Measurements from ENCODE around the gene HDAC7. TPM values are rescaled to one million over a fixed set of nuclear protein-coding genes. Genes with fewer than 3 reads are reported as not detected.

HDAC7 gene
- total RNA-seq, 1 experiment from 2014 or later = 36.2 TPM

- Histone ChIP-seq H3K27me3 (ENCODE audit: low read length) (no peaks in the 10 kb centered on the region), H3K4me1 (ENCODE audit: low read length) (no peaks in the 10 kb centered on the region), H3K27ac (ENCODE audit: low read length) (no peak overlapping the region), H3K4me3 (ENCODE audit: low read length) (no peak overlapping the region), H3K9ac (ENCODE audit: low read length) (no peak overlapping the region), H3K4me2 (ENCODE audit: low read depth, low read length, poor library complexity, severe bottlenecking) (no peak overlapping the region), H3K36me3 (ENCODE audit: insufficient read depth, low read length) (no peaks in the 10 kb centered on the region), H2AFZ (ENCODE audit: low read length) (no peak overlapping the region), H4K20me1 (ENCODE audit: insufficient read depth, low read depth, low read length) (no peaks in the 10 kb centered on the region), H3K9me3 (ENCODE audit: low read length) (no peaks in the 10 kb centered on the region), H3K79me2 (ENCODE audit: low read length) (no peaks in the 10 kb centered on the region), H3K9me2 (replicated peaks; ENCODE audit: insufficient read depth, low read length) (no peaks in the 10 kb centered on the region)
- no peak for DNase-seq
Observed at GRCh38 chr12:47852096-47852571, 32.4 kb upstream of the HDAC7 start.

- no peak overlapping the region for H2AFZ ChIP-seq (ENCODE audit: low read length)
- H3K36me3 ChIP-seq (ENCODE audit: insufficient read depth, low read length) = no peaks in the 10 kb centered on the region
- no peak overlapping the region for H3K4me2 ChIP-seq (ENCODE audit: low read depth, low read length, poor library complexity, severe bottlenecking)
- H3K27ac ChIP-seq (ENCODE audit: low read length) = no peak overlapping the region
- no peaks in the 10 kb centered on the region for H3K79me2 ChIP-seq (ENCODE audit: low read length)
- no peaks in the 10 kb centered on the region for H4K20me1 ChIP-seq (ENCODE audit: insufficient read depth, low read depth, low read length)
- H3K9ac ChIP-seq (ENCODE audit: low read length) = no peak overlapping the region
- H3K9me3 ChIP-seq (ENCODE audit: low read length) = no peaks in the 10 kb centered on the region
- H3K4me1 ChIP-seq (ENCODE audit: low read length) = no peaks in the 10 kb centered on the region
- no peaks in the 10 kb centered on the region for H3K27me3 ChIP-seq (ENCODE audit: low read length)
- H3K9me2 ChIP-seq (replicated peaks; ENCODE audit: insufficient read depth, low read length) = no peaks in the 10 kb centered on the region
- no peak for DNase-seq
- H3K4me3 ChIP-seq (ENCODE audit: low read length) = no peak overlapping the region
Observed at GRCh38 chr12:47851303-47851952, 31.7 kb upstream of the HDAC7 start.

GRCh38 chr12:47850153-47851084 is 30.7 kb upstream of the HDAC7 start:
- Histone ChIP-seq H3K9me2 (replicated peaks; ENCODE audit: insufficient read depth, low read length) (no peaks in the 10 kb centered on the region), H3K9ac (ENCODE audit: low read length) (no peak overlapping the region), H3K4me1 (ENCODE audit: low read length) (no peaks in the 10 kb centered on the region), H3K36me3 (ENCODE audit: insufficient read depth, low read length) (no peaks in the 10 kb centered on the region), H3K4me2 (ENCODE audit: low read depth, low read length, poor library complexity, severe bottlenecking) (no peak overlapping the region), H3K27me3 (ENCODE audit: low read length) (no peaks in the 10 kb centered on the region), H3K9me3 (ENCODE audit: low read length) (no peaks in the 10 kb centered on the region), H4K20me1 (ENCODE audit: insufficient read depth, low read depth, low read length) (no peaks in the 10 kb centered on the region), H3K4me3 (ENCODE audit: low read length) (no peak overlapping the region), H3K27ac (ENCODE audit: low read length) (no peak overlapping the region), H2AFZ (ENCODE audit: low read length) (no peak overlapping the region), H3K79me2 (ENCODE audit: low read length) (no peaks in the 10 kb centered on the region)
- DNase-seq = no peak

GRCh38 chr12:47849261-47849660 is 29.6 kb upstream of the HDAC7 start:
- no peak overlapping the region for H3K9ac ChIP-seq (ENCODE audit: low read length)
- no peak for DNase-seq
- no peak overlapping the region for H3K27ac ChIP-seq (ENCODE audit: low read length)
- H4K20me1 ChIP-seq (ENCODE audit: insufficient read depth, low read depth, low read length) = no peaks in the 10 kb centered on the region
- H3K36me3 ChIP-seq (ENCODE audit: insufficient read depth, low read length) = no peaks in the 10 kb centered on the region
- H3K4me2 ChIP-seq (ENCODE audit: low read depth, low read length, poor library complexity, severe bottlenecking) = no peak overlapping the region
- no peaks in the 10 kb centered on the region for H3K9me2 ChIP-seq (replicated peaks; ENCODE audit: insufficient read depth, low read length)
- H3K27me3 ChIP-seq (ENCODE audit: low read length) = no peaks in the 10 kb centered on the region
- H3K4me3 ChIP-seq (ENCODE audit: low read length) = no peak overlapping the region
- no peaks in the 10 kb centered on the region for H3K9me3 ChIP-seq (ENCODE audit: low read length)
- H3K79me2 ChIP-seq (ENCODE audit: low read length) = no peaks in the 10 kb centered on the region
- no peaks in the 10 kb centered on the region for H3K4me1 ChIP-seq (ENCODE audit: low read length)
- no peak overlapping the region for H2AFZ ChIP-seq (ENCODE audit: low read length)

GRCh38 chr12:47848853-47849252 is 29.1 kb upstream of the HDAC7 start:
- H3K36me3 ChIP-seq (ENCODE audit: insufficient read depth, low read length) = no peaks in the 10 kb centered on the region
- no peaks in the 10 kb centered on the region for H3K9me3 ChIP-seq (ENCODE audit: low read length)
- no peaks in the 10 kb centered on the region for H3K79me2 ChIP-seq (ENCODE audit: low read length)
- DNase-seq = no peak
- no peak overlapping the region for H3K9ac ChIP-seq (ENCODE audit: low read length)
- no peak overlapping the region for H3K4me2 ChIP-seq (ENCODE audit: low read depth, low read length, poor library complexity, severe bottlenecking)
- no peaks in the 10 kb centered on the region for H3K27me3 ChIP-seq (ENCODE audit: low read length)
- no peaks in the 10 kb centered on the region for H3K9me2 ChIP-seq (replicated peaks; ENCODE audit: insufficient read depth, low read length)
- no peaks in the 10 kb centered on the region for H4K20me1 ChIP-seq (ENCODE audit: insufficient read depth, low read depth, low read length)
- H3K4me3 ChIP-seq (ENCODE audit: low read length) = no peak overlapping the region
- no peaks in the 10 kb centered on the region for H3K4me1 ChIP-seq (ENCODE audit: low read length)
- no peak overlapping the region for H3K27ac ChIP-seq (ENCODE audit: low read length)
- H2AFZ ChIP-seq (ENCODE audit: low read length) = no peak overlapping the region

GRCh38 chr12:47846294-47846996 is 26.7 kb upstream of the HDAC7 start:
- no peaks in the 10 kb centered on the region for H3K79me2 ChIP-seq (ENCODE audit: low read length)
- H3K9ac ChIP-seq (ENCODE audit: low read length) = no peak overlapping the region

GRCh38 chr12:47845081-47845480 is 25.4 kb upstream of the HDAC7 start:
- no peaks in the 10 kb centered on the region for H3K4me1 ChIP-seq (ENCODE audit: low read length)
- no peak overlapping the region for H3K9ac ChIP-seq (ENCODE audit: low read length)
- no peak overlapping the region for H3K4me2 ChIP-seq (ENCODE audit: low read depth, low read length, poor library complexity, severe bottlenecking)
- H3K9me3 ChIP-seq (ENCODE audit: low read length) = no peaks in the 10 kb centered on the region
- no peaks in the 10 kb centered on the region for H4K20me1 ChIP-seq (ENCODE audit: insufficient read depth, low read depth, low read length)
- no peaks in the 10 kb centered on the region for H3K79me2 ChIP-seq (ENCODE audit: low read length)
- H3K4me3 ChIP-seq (ENCODE audit: low read length) = no peak overlapping the region
- H3K9me2 ChIP-seq (replicated peaks; ENCODE audit: insufficient read depth, low read length) = no peaks in the 10 kb centered on the region
- DNase-seq = no peak
- H2AFZ ChIP-seq (ENCODE audit: low read length) = no peak overlapping the region
- H3K27me3 ChIP-seq (ENCODE audit: low read length) = no peaks in the 10 kb centered on the region
- H3K36me3 ChIP-seq (ENCODE audit: insufficient read depth, low read length) = no peaks in the 10 kb centered on the region
- no peak overlapping the region for H3K27ac ChIP-seq (ENCODE audit: low read length)

More at GRCh38 chr12:47846294-47846996, 26.7 kb upstream of the HDAC7 start:
- no peaks in the 10 kb centered on the region for H4K20me1 ChIP-seq (ENCODE audit: insufficient read depth, low read depth, low read length)
- no peaks in the 10 kb centered on the region for H3K36me3 ChIP-seq (ENCODE audit: insufficient read depth, low read length)
- H3K9me2 ChIP-seq (replicated peaks; ENCODE audit: insufficient read depth, low read length) = no peaks in the 10 kb centered on the region
- H2AFZ ChIP-seq (ENCODE audit: low read length) = no peak overlapping the region
- H3K9me3 ChIP-seq (ENCODE audit: low read length) = no peaks in the 10 kb centered on the region
- no peak overlapping the region for H3K4me3 ChIP-seq (ENCODE audit: low read length)
- no peak overlapping the region for H3K27ac ChIP-seq (ENCODE audit: low read length)
- no peak overlapping the region for H3K4me2 ChIP-seq (ENCODE audit: low read depth, low read length, poor library complexity, severe bottlenecking)
- H3K27me3 ChIP-seq (ENCODE audit: low read length) = no peaks in the 10 kb centered on the region
- DNase-seq = no peak
- no peaks in the 10 kb centered on the region for H3K4me1 ChIP-seq (ENCODE audit: low read length)

All from Karpas-422 (cell line).